DOHH2 (cell line): ENCODE results near the gene DRG2.

ENCODE experiments used
- H3F3A ChIP-seq: fragments of 200-600 bp; sonication (generic), shearing (Covaris generic); 2 replicates; pipeline ENCODE4 v1.6.0; 2016; ENCODE audit warnings: antibody characterized with exemption, mild to moderate bottlenecking; ENCODE audit not compliant: control insufficient read depth, insufficient read depth
- H3K27ac ChIP-seq: fragments of 200-600 bp; sonication (generic); 2 replicates; pipeline ENCODE4 v1.5.1; 2014; ENCODE audit warnings: low read depth, mild to moderate bottlenecking, low read length, moderate library complexity
- H3K27me3 ChIP-seq: fragments of 200-600 bp; sonication (generic); 2 replicates; pipeline ENCODE4 v1.6.1; 2014; ENCODE audit warnings: mild to moderate bottlenecking, low read length, mixed read lengths; ENCODE audit not compliant: control insufficient read depth
- H3K36me3 ChIP-seq: fragments of 200-600 bp; sonication (generic); 2 replicates; pipeline ENCODE4 v1.6.1; 2014; ENCODE audit warnings: mild to moderate bottlenecking, low read length, moderate library complexity, mixed read lengths; ENCODE audit not compliant: control insufficient read depth
- H3K4me1 ChIP-seq: fragments of 200-600 bp; sonication (generic); 2 replicates; pipeline ENCODE4 v1.6.1; 2014; ENCODE audit warnings: mild to moderate bottlenecking, low read length, mixed read lengths; ENCODE audit not compliant: control insufficient read depth
- H3K4me2 ChIP-seq: fragments of 200-600 bp; sonication (generic); 2 replicates; pipeline ENCODE4 v1.6.0; 2014; ENCODE audit warnings: mild to moderate bottlenecking, low read length, moderate library complexity
- H3K4me3 ChIP-seq: fragments of 200-600 bp; sonication (generic); 2 replicates; pipeline ENCODE4 v1.5.1; 2014; ENCODE audit warnings: mild to moderate bottlenecking, low read length, mixed read lengths
- H3K79me2 ChIP-seq: fragments of 200-600 bp; sonication (generic); 2 replicates; pipeline ENCODE4 v1.6.1; 2014; ENCODE audit warnings: mild to moderate bottlenecking, low read length, mixed read lengths; ENCODE audit not compliant: control insufficient read depth
- H3K9me2 ChIP-seq: fragments of 200-600 bp; sonication (generic); replicated peaks from 2 replicates; pipeline ENCODE4 v1.6.1; 2014; ENCODE audit warnings: mild to moderate bottlenecking, low read length, mixed read lengths; ENCODE audit not compliant: control insufficient read depth
- H3K9me3 ChIP-seq: fragments of 200-600 bp; sonication (generic); 2 replicates; pipeline ENCODE4 v1.6.1; 2014; ENCODE audit warnings: antibody characterized with exemption, low read length, mixed read lengths; ENCODE audit not compliant: control insufficient read depth, insufficient read depth
- H4K20me1 ChIP-seq: fragments of 200-600 bp; sonication (generic); 2 replicates; pipeline ENCODE4 v1.6.0; 2014; ENCODE audit warnings: low read depth, mild to moderate bottlenecking, antibody characterized with exemption, low read length, moderate library complexity; ENCODE audit not compliant: control insufficient read depth, insufficient read depth
- EZH2phosphoT487 ChIP-seq: fragments of 200-600 bp; sonication (generic); IDR thresholded peaks from 2 replicates; pipeline ENCODE4 v1.6.1; 2017; ENCODE audit warnings: borderline replicate concordance, mild to moderate bottlenecking, antibody characterized with exemption, low read length, moderate library complexity, mixed read lengths
- TF ChIP-seq, protein P1 (sequence below): fragments of 200-600 bp; sonication (generic); IDR thresholded peaks from one replicate; pipeline ENCODE4 v1.5.1; 2014; ENCODE audit warnings: antibody characterized with exemption, mild to moderate bottlenecking, low read depth, low read length; ENCODE audit not compliant: poor library complexity, severe bottlenecking

The DRG2 gene

DNA sequence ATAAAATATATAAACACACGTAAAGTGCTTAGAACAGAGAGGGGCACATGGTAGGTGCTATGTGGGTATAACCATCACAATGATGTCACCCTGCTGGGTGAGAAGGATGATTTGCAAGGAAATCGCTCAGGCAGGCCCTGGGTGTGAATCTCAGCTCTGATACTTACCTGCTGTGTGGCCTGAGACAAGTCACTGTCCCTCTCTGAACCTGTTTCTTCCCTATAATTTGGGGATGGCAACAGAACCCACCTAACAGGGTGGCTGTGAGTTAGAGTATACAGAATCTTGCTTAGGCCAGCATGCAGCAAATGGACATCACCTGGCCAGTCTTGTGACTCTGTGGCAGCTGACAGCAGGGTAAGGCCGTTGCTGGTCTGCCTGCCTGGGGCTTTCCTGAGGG is 59.2 kb downstream of the DRG2 start:
- no peaks in the 10 kb centered on the region for H3K9me3 ChIP-seq
- H3K4me1 ChIP-seq, result no peaks in the 10 kb centered on the region
- H3K27ac ChIP-seq, result no peak overlapping the region
- H3K36me3 ChIP-seq, result no peaks in the 10 kb centered on the region
- no peak overlapping the region for H3K4me2 ChIP-seq
- H3K27me3 ChIP-seq, result no peaks in the 10 kb centered on the region
- H4K20me1 ChIP-seq, result no peaks in the 10 kb centered on the region
- H3K9me2 ChIP-seq, result no peaks in the 10 kb centered on the region
- H3K79me2 ChIP-seq, result no peaks in the 10 kb centered on the region
- no peak overlapping the region for H3K4me3 ChIP-seq
- no peaks in the 10 kb centered on the region for H3F3A ChIP-seq
- TF ChIP-seq, protein P1, sequence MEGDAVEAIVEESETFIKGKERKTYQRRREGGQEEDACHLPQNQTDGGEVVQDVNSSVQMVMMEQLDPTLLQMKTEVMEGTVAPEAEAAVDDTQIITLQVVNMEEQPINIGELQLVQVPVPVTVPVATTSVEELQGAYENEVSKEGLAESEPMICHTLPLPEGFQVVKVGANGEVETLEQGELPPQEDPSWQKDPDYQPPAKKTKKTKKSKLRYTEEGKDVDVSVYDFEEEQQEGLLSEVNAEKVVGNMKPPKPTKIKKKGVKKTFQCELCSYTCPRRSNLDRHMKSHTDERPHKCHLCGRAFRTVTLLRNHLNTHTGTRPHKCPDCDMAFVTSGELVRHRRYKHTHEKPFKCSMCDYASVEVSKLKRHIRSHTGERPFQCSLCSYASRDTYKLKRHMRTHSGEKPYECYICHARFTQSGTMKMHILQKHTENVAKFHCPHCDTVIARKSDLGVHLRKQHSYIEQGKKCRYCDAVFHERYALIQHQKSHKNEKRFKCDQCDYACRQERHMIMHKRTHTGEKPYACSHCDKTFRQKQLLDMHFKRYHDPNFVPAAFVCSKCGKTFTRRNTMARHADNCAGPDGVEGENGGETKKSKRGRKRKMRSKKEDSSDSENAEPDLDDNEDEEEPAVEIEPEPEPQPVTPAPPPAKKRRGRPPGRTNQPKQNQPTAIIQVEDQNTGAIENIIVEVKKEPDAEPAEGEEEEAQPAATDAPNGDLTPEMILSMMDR, result no peak

- H3F3A ChIP-seq, result no peaks in the 10 kb centered on the region
- no peaks in the 10 kb centered on the region for H4K20me1 ChIP-seq
- no peaks in the 10 kb centered on the region for H3K9me3 ChIP-seq
- no peaks in the 10 kb centered on the region for H3K79me2 ChIP-seq
- no peak for TF ChIP-seq EZH2phosphoT487
- TF ChIP-seq, protein P1, result no peak
- no peak overlapping the region for H3K4me2 ChIP-seq
- no peaks in the 10 kb centered on the region for H3K36me3 ChIP-seq
- no peak overlapping the region for H3K4me3 ChIP-seq
- no peak overlapping the region for H3K27ac ChIP-seq
- peaks cover 6% of the 10 kb centered on the region for H3K4me1 ChIP-seq
- H3K9me2 ChIP-seq, result no peaks in the 10 kb centered on the region
- H3K27me3 ChIP-seq, result no peaks in the 10 kb centered on the region
Observed at GRCh38 chr17:18148586-18148985, 60.8 kb downstream of the DRG2 start.

DNA sequence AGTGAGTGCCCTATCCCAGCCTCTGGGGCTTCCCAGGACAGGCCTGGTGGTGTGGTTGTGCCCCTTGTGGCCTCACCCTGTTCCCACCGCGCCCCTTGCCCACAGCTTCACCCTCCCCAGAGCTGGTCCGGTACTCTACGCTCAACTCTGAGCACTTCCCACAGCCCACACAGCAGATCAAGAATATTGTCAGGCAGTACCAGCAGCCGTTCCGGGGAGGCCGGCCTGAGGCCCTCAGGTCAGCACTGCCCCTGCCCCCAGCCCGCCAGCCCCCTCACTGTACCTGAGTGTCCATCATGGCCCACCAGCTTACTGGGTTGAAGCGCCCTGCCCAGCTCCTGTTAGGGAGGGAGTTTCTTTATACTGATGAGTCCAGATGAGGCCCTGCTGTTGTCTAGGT is 63.5 kb downstream of the DRG2 start:
- Histone ChIP-seq H3K9me3 (no peaks in the 10 kb centered on the region), H3K4me2 (no peak overlapping the region), H3K9me2 (no peaks in the 10 kb centered on the region), H3K79me2 (no peaks in the 10 kb centered on the region), H3K27me3 (no peaks in the 10 kb centered on the region), H3K4me1 (peaks cover 12% of the 10 kb centered on the region), H3F3A (no peaks in the 10 kb centered on the region), H3K27ac (no peak overlapping the region), H4K20me1 (no peaks in the 10 kb centered on the region), H3K4me3 (no peak overlapping the region), H3K36me3 (no peaks in the 10 kb centered on the region)
- TF ChIP-seq EZH2phosphoT487, result no peak
- TF ChIP-seq, protein P1, result no peak

- H3K4me3 ChIP-seq, result no peak overlapping the region
- no peaks in the 10 kb centered on the region for H4K20me1 ChIP-seq
- H3K79me2 ChIP-seq, result no peaks in the 10 kb centered on the region
- H3K4me2 ChIP-seq, result no peak overlapping the region
- H3K36me3 ChIP-seq, result no peaks in the 10 kb centered on the region
- no peaks in the 10 kb centered on the region; the same call in 1 of the 2 replicates for H3K27me3 ChIP-seq
- no peaks in the 10 kb centered on the region for H3K9me2 ChIP-seq
- H3F3A ChIP-seq, result no peaks in the 10 kb centered on the region; the same call in 1 of the 2 replicates
- H3K9me3 ChIP-seq, result no peaks in the 10 kb centered on the region
- peaks cover 23% of the 10 kb centered on the region for H3K4me1 ChIP-seq
- TF ChIP-seq, protein P1, result no peak
- TF ChIP-seq EZH2phosphoT487, result no peak
- no peak overlapping the region for H3K27ac ChIP-seq
Observed at GRCh38 chr17:18155179-18155578, 67.4 kb downstream of the DRG2 start.
